Measurements from ENCODE around the gene COX19.
"Not testable (repeated sequence)": the region's sequence is repeated elsewhere in the genome, so short reads cannot be mapped to it uniquely, and the experiment has no call there.

Gene COX19

DNA sequence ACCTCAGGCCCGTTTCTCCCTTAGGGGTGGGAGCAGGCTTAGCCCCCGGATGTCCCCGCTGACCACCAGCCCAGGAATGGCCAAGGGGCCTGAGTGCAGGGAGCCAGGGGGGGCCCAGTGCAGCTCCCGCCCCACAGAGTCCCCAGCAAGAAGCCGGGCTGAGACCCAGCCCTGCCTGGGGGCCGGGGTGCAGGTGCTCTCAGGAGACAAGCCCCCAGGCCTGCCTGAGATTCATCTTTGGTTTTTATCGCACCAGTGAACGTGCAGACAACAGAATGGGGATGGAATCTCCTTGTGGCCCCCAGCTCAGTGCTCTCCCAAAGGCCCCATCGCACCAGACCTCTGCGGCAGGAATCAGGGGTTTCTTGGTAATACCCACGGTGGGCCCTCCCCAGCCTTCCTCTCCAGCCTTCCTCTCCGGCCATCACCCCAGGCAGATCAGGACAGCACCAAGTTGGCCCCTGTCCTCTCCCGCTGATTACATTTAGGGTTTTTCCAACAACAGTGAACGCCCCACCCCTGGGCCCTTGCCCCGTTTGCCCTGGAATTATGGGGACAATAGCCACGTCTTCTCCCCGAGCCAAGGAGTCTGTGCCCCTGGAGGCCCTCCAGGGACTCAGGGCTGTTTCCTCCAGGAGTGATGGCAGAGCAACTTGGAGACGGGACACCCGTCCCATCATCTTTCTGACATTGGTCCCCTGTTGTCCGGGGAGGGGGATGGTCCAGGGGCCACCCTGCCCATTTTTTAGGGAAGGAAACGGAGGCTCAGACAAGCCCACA, 43.3 kb downstream of the COX19 start:
- in situ Hi-C loops (cut with HindIII; ENCODE audit: low sequenced_read_pairs) = no loop called here

GRCh38 chr7:930975-931758, 44.2 kb downstream of the COX19 start:
- in situ Hi-C loops (cut with HindIII; ENCODE audit: low sequenced_read_pairs) = no loop called here

- in situ Hi-C loops (cut with HindIII; ENCODE audit: low sequenced_read_pairs) = no loop called here
Observed at GRCh38 chr7:929311-929711, 46.0 kb downstream of the COX19 start.

GRCh38 chr7:927031-927671, 48.2 kb downstream of the COX19 start:
- in situ Hi-C loops (cut with HindIII; ENCODE audit: low sequenced_read_pairs) = no loop called here

DNA sequence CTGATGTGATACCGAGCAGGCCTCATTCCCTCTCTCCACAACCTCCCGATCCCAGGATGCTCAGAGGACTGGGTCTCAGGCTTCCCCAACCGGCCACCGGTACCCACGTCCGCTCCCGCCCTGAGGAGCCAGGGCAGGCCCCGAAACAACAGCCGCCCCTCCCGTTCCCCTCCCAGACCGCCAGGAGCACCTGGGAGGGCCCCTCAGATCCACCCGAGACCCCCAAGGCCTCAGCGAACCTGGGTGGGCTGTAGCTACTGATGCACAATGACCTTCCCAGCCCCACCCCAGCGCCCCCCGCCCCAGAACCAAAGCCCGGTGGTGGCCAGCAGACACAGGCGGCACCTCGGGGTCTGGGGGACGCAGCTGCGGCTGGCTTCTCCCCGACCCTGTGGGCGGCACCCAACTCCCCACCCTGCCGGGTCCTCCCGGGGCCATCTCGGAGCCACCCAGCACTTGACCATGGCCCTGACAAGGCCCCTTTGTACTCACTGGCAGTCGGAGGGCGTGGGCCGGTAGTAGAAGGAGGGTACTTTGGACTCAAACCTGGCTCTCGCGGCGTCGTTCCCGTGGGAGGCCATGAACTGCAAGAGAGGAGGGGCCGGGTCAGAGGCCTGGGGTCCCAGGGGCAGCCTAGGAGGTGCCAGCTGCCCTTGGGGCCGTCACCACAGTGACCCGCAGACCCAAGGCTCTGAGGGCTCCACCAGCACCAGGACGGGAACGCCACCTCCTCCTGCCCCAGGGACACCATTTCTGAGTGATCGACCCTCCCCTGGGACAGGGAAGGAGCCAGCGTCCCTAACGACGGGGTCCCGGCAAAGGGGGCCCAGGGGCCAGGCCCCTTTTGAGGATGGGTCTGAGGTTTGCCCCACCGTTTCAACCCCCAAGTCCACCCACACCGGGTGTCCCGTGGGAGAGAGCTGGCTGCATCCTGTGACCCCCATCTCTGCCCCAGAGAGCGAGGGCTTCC, 49.0 kb downstream of the COX19 start:
- in situ Hi-C loops (cut with HindIII; ENCODE audit: low sequenced_read_pairs) = no loop called here

- in situ Hi-C loops (cut with HindIII; ENCODE audit: low sequenced_read_pairs) = no loop called here
Observed at GRCh38 chr7:925601-926000, 49.7 kb downstream of the COX19 start.

- in situ Hi-C loops (cut with HindIII; ENCODE audit: low sequenced_read_pairs) = no loop called here
Observed at GRCh38 chr7:924541-925231, 50.7 kb downstream of the COX19 start.

- in situ Hi-C loops (cut with HindIII; ENCODE audit: low sequenced_read_pairs) = not testable (repeated sequence)
Observed at GRCh38 chr7:924042-924441, 51.3 kb downstream of the COX19 start.

DNA sequence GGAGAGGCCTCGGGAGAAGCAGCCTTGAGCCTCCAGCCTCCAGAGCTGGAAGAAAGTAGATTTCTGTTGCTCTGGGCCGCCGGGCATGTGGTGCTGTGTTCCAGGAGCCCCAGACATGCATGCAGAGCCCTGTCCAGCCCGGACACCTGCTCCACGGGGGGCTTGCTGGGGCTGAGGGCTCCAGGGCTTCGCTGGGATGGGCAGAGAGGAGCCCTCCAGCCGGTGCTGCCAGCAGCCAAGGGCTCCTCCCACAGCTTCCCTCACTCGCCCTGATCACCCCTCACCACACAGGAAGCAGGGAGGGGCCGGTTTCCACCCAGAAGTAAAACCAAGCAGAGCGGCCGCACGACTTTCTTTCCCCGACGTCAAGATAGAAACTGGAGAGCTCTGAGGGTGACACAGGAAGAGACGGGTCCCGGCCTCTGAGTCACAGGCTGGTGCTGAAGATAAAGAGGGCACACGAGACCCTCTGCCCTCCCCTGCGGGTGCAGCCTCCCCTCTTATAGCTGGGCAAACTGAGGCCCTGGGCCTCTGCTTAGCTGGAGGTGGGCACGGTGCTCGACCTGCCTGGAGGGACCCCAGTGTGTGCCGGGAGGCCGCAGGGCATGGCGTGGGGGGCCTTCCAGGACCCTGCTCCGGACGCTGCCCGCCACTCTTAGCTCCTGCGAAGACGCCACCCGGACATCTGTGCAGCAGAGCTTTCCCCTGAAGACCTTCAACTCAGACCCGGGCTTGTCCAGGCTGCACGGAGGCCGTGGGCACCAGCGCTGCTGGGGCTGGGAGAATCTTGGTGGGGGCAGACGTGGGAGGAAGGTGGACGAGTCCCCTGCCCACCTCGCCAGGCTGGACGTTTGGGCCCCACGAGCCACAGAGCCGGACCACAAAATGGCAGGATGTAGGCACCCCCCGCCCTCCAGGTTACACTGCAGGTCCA, 52.0 kb downstream of the COX19 start:
- in situ Hi-C loops (cut with HindIII; ENCODE audit: low sequenced_read_pairs) = no loop called here

GRCh38 chr7:922334-923107, 52.8 kb downstream of the COX19 start:
- in situ Hi-C loops (cut with HindIII; ENCODE audit: low sequenced_read_pairs) = no loop called here

DNA sequence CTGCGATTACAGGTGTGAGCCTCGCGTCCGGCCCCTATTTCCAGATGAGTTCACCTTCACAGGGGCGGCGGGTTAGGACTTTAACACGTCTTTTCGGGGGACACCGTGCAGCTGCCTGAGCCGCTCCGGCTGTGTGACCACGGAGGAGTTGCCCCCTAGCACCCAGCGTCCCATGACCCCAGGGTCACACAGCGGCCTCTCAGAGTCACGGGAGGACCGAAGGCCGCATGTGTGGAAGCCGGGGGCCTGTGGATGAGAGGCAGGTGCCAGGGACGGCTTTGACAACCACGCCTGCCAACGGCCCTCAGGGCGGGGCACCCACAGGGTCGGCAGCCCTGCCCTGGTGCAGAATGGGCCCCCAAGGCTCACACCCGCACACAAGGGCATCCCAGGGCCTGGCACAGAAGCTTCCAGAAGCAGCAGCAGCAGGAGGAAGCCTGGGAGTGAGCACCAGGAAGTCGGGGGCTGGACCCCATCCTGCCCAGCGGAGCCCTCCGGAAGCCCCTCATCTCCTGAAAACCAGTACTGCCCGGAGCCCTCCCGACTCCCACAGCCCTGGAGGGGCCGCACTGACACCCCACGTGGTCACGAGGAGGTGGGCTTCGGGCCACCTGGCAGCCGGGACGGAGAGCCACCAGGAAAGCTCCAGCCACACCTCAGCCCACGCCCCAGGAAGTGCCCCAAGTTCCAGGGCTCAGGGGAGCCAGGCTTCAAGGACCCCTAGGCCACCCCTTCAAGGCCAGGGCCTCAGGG, 53.6 kb downstream of the COX19 start:
- in situ Hi-C loops (cut with HindIII; ENCODE audit: low sequenced_read_pairs) = no loop called here

GRCh38 chr7:921071-921461, 54.3 kb downstream of the COX19 start:
- in situ Hi-C loops (cut with HindIII; ENCODE audit: low sequenced_read_pairs) = no loop called here

DNA sequence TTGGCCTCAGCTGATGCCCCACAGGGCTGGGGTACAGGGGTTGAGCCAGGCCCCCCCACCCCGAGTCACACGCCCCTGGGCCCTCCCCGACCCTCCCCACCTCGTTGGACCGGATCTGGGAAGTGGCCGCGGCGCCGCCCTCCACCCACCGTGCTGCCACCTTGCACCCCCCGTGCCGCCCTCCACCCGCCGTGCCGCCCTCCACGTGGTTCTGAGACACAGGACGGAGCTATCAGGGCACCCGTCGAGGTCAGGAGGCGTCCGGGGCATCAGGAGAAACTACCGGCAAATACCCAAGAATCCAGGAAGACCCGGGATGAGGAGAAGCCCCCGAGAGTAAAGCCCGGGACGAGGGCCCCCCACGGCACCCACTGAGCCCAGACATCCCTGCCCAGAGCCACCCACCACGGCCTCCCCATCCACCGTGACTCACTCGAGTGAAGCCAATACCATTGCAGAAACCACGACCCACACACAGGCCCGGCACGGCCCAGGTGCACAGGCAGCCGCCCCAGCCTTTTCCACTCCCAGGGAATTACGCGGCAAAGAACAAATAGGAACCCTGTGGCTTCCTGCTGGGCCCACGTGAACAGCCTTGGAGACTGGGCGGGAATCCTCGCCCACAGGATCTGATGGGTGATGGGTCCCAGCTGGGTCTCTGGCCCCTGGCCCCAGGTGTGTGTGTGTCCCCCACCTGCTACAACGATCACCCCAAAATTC, 54.8 kb downstream of the COX19 start:
- in situ Hi-C loops (cut with HindIII; ENCODE audit: low sequenced_read_pairs) = no loop called here

- in situ Hi-C loops (cut with HindIII; ENCODE audit: low sequenced_read_pairs) = no loop called here
Observed at GRCh38 chr7:919924-920341, 55.4 kb downstream of the COX19 start.

- in situ Hi-C loops (cut with HindIII; ENCODE audit: low sequenced_read_pairs) = no loop called here
Observed at GRCh38 chr7:919114-919442, 56.3 kb downstream of the COX19 start.

- in situ Hi-C loops (cut with HindIII; ENCODE audit: low sequenced_read_pairs) = no loop called here
Observed at GRCh38 chr7:918441-919113, 56.8 kb downstream of the COX19 start.

GRCh38 chr7:918118-918425, 57.3 kb downstream of the COX19 start:
- in situ Hi-C loops (cut with HindIII; ENCODE audit: low sequenced_read_pairs) = no loop called here
